Inflammatory macrophage treated with lipopolysaccharide for 4 hours (primary cell): ENCODE measurements around the gene NCBP3.
"Not testable (repeated sequence)": the region's sequence is repeated elsewhere in the genome, so short reads cannot be mapped to it uniquely, and the experiment has no call there.

ENCODE experiments used
- DNase-seq: peaks from one replicate; pipeline ENCODE4 v3.0.0-alpha.2; 2020

NCBP3 gene

GRCh38 chr17:3808701-3809100, 37.3 kb downstream of the NCBP3 start:
- no peak for DNase-seq

- DNase-seq = no peak
Measured at GRCh38 chr17:3805581-3805980, 40.5 kb downstream of the NCBP3 start.

GRCh38 chr17:3804503-3804931, 41.5 kb downstream of the NCBP3 start:
- DNase-seq = peak; percentile 68

GRCh38 chr17:3803308-3803640, 42.8 kb downstream of the NCBP3 start:
- DNase-seq = peak; percentile 90

GRCh38 chr17:3802461-3803307, 43.4 kb downstream of the NCBP3 start:
- DNase-seq = peak; percentile 73

GRCh38 chr17:3801792-3802191, 44.3 kb downstream of the NCBP3 start:
- no peak for DNase-seq

- DNase-seq = no peak
Measured at GRCh38 chr17:3801347-3801746, 44.7 kb downstream of the NCBP3 start.

- peak; percentile 31 for DNase-seq
Measured at GRCh38 chr17:3800362-3801271, 45.4 kb downstream of the NCBP3 start, which contains the start of gene ITGAE. TSS of gene ITGAE (minus strand) at chr17:3801188. CDS start at chr17:3801144, 44 bp downstream.

- DNase-seq = peak; percentile 40
Measured at GRCh38 chr17:3799181-3799945, 46.7 kb downstream of the NCBP3 start.

GRCh38 chr17:3798273-3799180, 47.5 kb downstream of the NCBP3 start:
- peak; percentile 83 for DNase-seq

GRCh38 chr17:3796822-3797170, 49.2 kb downstream of the NCBP3 start:
- no peak for DNase-seq

GRCh38 chr17:3796110-3796821, 49.8 kb downstream of the NCBP3 start:
- no peak for DNase-seq

GRCh38 chr17:3795390-3796102, 50.5 kb downstream of the NCBP3 start:
- no peak for DNase-seq

- no peak for DNase-seq
Measured at GRCh38 chr17:3794557-3795389, 51.3 kb downstream of the NCBP3 start.

GRCh38 chr17:3794152-3794551, 51.9 kb downstream of the NCBP3 start:
- DNase-seq = not testable (repeated sequence)

GRCh38 chr17:3793258-3793657, 52.8 kb downstream of the NCBP3 start:
- DNase-seq = not testable (repeated sequence)

- no peak for DNase-seq
Measured at GRCh38 chr17:3792481-3792880, 53.6 kb downstream of the NCBP3 start.

- no peak for DNase-seq
Measured at GRCh38 chr17:3788200-3788599, 57.8 kb downstream of the NCBP3 start.

GRCh38 chr17:3785323-3785722, 60.7 kb downstream of the NCBP3 start:
- DNase-seq = not testable (repeated sequence)

GRCh38 chr17:3782751-3783150, 63.3 kb downstream of the NCBP3 start:
- no peak for DNase-seq
